ENCODE data around the gene LUZP2. TPM values are rescaled to one million over a fixed set of nuclear protein-coding genes. Genes with fewer than 3 reads are reported as not detected.
A peak's percentile ranks its signal among the peaks of the same experiment; 100 is the strongest.

The LUZP2 gene
- total and polyA plus RNA-seq, 4 donors = 70.8 to 147 (median 99.0) TPM

GRCh38 chr11:24589064-24589463 lies 92.2 kb downstream of the LUZP2 start:
- Histone ChIP-seq H3K9me3 (ENCODE audit: control insufficient read depth, insufficient read depth, low read length) (no peaks in the 10 kb centered on the region), H3K36me3 (ENCODE audit: control insufficient read depth, insufficient read depth, low read length) (no peaks in the 10 kb centered on the region), H3K27ac (ENCODE audit: low read depth, low read length) (no peak overlapping the region), H3K27me3 (ENCODE audit: control insufficient read depth, insufficient read depth, low read length) (no peaks in the 10 kb centered on the region), H3K4me3 (ENCODE audit: low read depth, low read length) (no peak overlapping the region), H3K4me1 (ENCODE audit: control insufficient read depth, insufficient read depth, low read length) (no peaks in the 10 kb centered on the region)
- WGBS (ENCODE audit: insufficient coverage) = no CpG with 5 or more reads among the region's 1 CpG
- DNase-seq (ENCODE audit: low read depth in 4 of 6, low spot score in 6 of 6) = no peak

GRCh38 chr11:24591283-24591682 lies 94.4 kb downstream of the LUZP2 start:
- no peak overlapping the region for H3K4me3 ChIP-seq (ENCODE audit: low read depth, low read length)
- no peaks in the 10 kb centered on the region for H3K36me3 ChIP-seq (ENCODE audit: control insufficient read depth, insufficient read depth, low read length)
- H3K9me3 ChIP-seq (ENCODE audit: control insufficient read depth, insufficient read depth, low read length) = no peaks in the 10 kb centered on the region
- no peak for DNase-seq (ENCODE audit: low read depth in 4 of 6, low spot score in 6 of 6)
- WGBS (ENCODE audit: insufficient coverage) = no CpG with 5 or more reads among the region's 2 CpGs
- H3K4me1 ChIP-seq (ENCODE audit: control insufficient read depth, insufficient read depth, low read length) = no peaks in the 10 kb centered on the region
- no peak overlapping the region for H3K27ac ChIP-seq (ENCODE audit: low read depth, low read length)
- no peaks in the 10 kb centered on the region for H3K27me3 ChIP-seq (ENCODE audit: control insufficient read depth, insufficient read depth, low read length)

- Histone ChIP-seq H3K36me3 (ENCODE audit: control insufficient read depth, insufficient read depth, low read length) (no peaks in the 10 kb centered on the region), H3K27ac (ENCODE audit: low read depth, low read length) (no peak overlapping the region), H3K4me3 (ENCODE audit: low read depth, low read length) (no peak overlapping the region), H3K27me3 (ENCODE audit: control insufficient read depth, insufficient read depth, low read length) (no peaks in the 10 kb centered on the region), H3K4me1 (ENCODE audit: control insufficient read depth, insufficient read depth, low read length) (no peaks in the 10 kb centered on the region), H3K9me3 (ENCODE audit: control insufficient read depth, insufficient read depth, low read length) (no peaks in the 10 kb centered on the region)
- no CpG with 5 or more reads among the region's 2 CpGs for WGBS (ENCODE audit: insufficient coverage)
- no peak for DNase-seq (ENCODE audit: low read depth in 4 of 6, low spot score in 6 of 6)
Measured at GRCh38 chr11:24592360-24592759, 95.5 kb downstream of the LUZP2 start.

GRCh38 chr11:24593332-24593731 lies 96.5 kb downstream of the LUZP2 start:
- no peaks in the 10 kb centered on the region for H3K36me3 ChIP-seq (ENCODE audit: control insufficient read depth, insufficient read depth, low read length)
- H3K4me3 ChIP-seq (ENCODE audit: low read depth, low read length) = no peak overlapping the region
- H3K9me3 ChIP-seq (ENCODE audit: control insufficient read depth, insufficient read depth, low read length) = no peaks in the 10 kb centered on the region
- no peak for DNase-seq (ENCODE audit: low read depth in 4 of 6, low spot score in 6 of 6)
- H3K27ac ChIP-seq (ENCODE audit: low read depth, low read length) = no peak overlapping the region
- WGBS (ENCODE audit: insufficient coverage) = 94% methylated on average over 3 of the region's 4 CpGs
- H3K4me1 ChIP-seq (ENCODE audit: control insufficient read depth, insufficient read depth, low read length) = no peaks in the 10 kb centered on the region
- no peaks in the 10 kb centered on the region for H3K27me3 ChIP-seq (ENCODE audit: control insufficient read depth, insufficient read depth, low read length)

GRCh38 chr11:24594401-24594800 lies 97.5 kb downstream of the LUZP2 start:
- 100% methylated on average over 2 of the region's 3 CpGs for WGBS (ENCODE audit: insufficient coverage)

GRCh38 chr11:24598641-24599040 lies 101.8 kb downstream of the LUZP2 start:
- Histone ChIP-seq H3K27me3 (ENCODE audit: control insufficient read depth, insufficient read depth, low read length) (no peaks in the 10 kb centered on the region), H3K27ac (ENCODE audit: low read depth, low read length) (no peak overlapping the region), H3K36me3 (ENCODE audit: control insufficient read depth, insufficient read depth, low read length) (no peaks in the 10 kb centered on the region), H3K9me3 (ENCODE audit: control insufficient read depth, insufficient read depth, low read length) (no peaks in the 10 kb centered on the region), H3K4me1 (ENCODE audit: control insufficient read depth, insufficient read depth, low read length) (no peaks in the 10 kb centered on the region), H3K4me3 (ENCODE audit: low read depth, low read length) (no peak overlapping the region)
- DNase-seq (ENCODE audit: low read depth in 4 of 6, low spot score in 6 of 6) = peak in 2 of 6 donors; percentile 41 to 60
- WGBS (ENCODE audit: insufficient coverage) = 50% methylated on average over 1 of the region's 2 CpGs

More at GRCh38 chr11:24594401-24594800, 97.5 kb downstream of the LUZP2 start:
- Histone ChIP-seq H3K4me3 (ENCODE audit: low read depth, low read length) (no peak overlapping the region), H3K4me1 (ENCODE audit: control insufficient read depth, insufficient read depth, low read length) (no peaks in the 10 kb centered on the region), H3K36me3 (ENCODE audit: control insufficient read depth, insufficient read depth, low read length) (no peaks in the 10 kb centered on the region), H3K27ac (ENCODE audit: low read depth, low read length) (no peak overlapping the region), H3K27me3 (ENCODE audit: control insufficient read depth, insufficient read depth, low read length) (no peaks in the 10 kb centered on the region), H3K9me3 (ENCODE audit: control insufficient read depth, insufficient read depth, low read length) (no peaks in the 10 kb centered on the region)
- no peak for DNase-seq (ENCODE audit: low read depth in 4 of 6, low spot score in 6 of 6)

GRCh38 chr11:24609192-24610119 lies 112.6 kb downstream of the LUZP2 start:
- Histone ChIP-seq H3K4me1 (ENCODE audit: control insufficient read depth, insufficient read depth, low read length) (no peaks in the 10 kb centered on the region), H3K9me3 (ENCODE audit: control insufficient read depth, insufficient read depth, low read length) (no peaks in the 10 kb centered on the region), H3K27ac (ENCODE audit: low read depth, low read length) (no peak overlapping the region), H3K27me3 (ENCODE audit: control insufficient read depth, insufficient read depth, low read length) (no peaks in the 10 kb centered on the region), H3K36me3 (ENCODE audit: control insufficient read depth, insufficient read depth, low read length) (no peaks in the 10 kb centered on the region), H3K4me3 (ENCODE audit: low read depth, low read length) (no peak overlapping the region)
- 80% methylated on average over 1 of the region's 4 CpGs for WGBS (ENCODE audit: insufficient coverage)
- DNase-seq (ENCODE audit: low read depth in 4 of 6, low spot score in 6 of 6) = peak in 1 of 6 donors; percentile 13

- Histone ChIP-seq H3K9me3 (ENCODE audit: control insufficient read depth, insufficient read depth, low read length) (no peaks in the 10 kb centered on the region), H3K4me1 (ENCODE audit: control insufficient read depth, insufficient read depth, low read length) (no peaks in the 10 kb centered on the region), H3K27ac (ENCODE audit: low read depth, low read length) (no peak overlapping the region), H3K4me3 (ENCODE audit: low read depth, low read length) (no peak overlapping the region), H3K27me3 (ENCODE audit: control insufficient read depth, insufficient read depth, low read length) (no peaks in the 10 kb centered on the region), H3K36me3 (ENCODE audit: control insufficient read depth, insufficient read depth, low read length) (no peaks in the 10 kb centered on the region)
- DNase-seq (ENCODE audit: low read depth in 4 of 6, low spot score in 6 of 6) = peak in 1 of 6 donors; percentile 60
Measured at GRCh38 chr11:24615451-24616160, 118.8 kb downstream of the LUZP2 start.

- no peaks in the 10 kb centered on the region for H3K36me3 ChIP-seq (ENCODE audit: control insufficient read depth, insufficient read depth, low read length)
- H3K27ac ChIP-seq (ENCODE audit: low read depth, low read length) = no peak overlapping the region
- no peaks in the 10 kb centered on the region for H3K9me3 ChIP-seq (ENCODE audit: control insufficient read depth, insufficient read depth, low read length)
- DNase-seq (ENCODE audit: low read depth in 4 of 6, low spot score in 6 of 6) = no peak
- no peak overlapping the region for H3K4me3 ChIP-seq (ENCODE audit: low read depth, low read length)
- H3K4me1 ChIP-seq (ENCODE audit: control insufficient read depth, insufficient read depth, low read length) = no peaks in the 10 kb centered on the region
- no peaks in the 10 kb centered on the region for H3K27me3 ChIP-seq (ENCODE audit: control insufficient read depth, insufficient read depth, low read length)
- no CpG with 5 or more reads among the region's 1 CpG for WGBS (ENCODE audit: insufficient coverage)
Measured at GRCh38 chr11:24617856-24618255, 121.0 kb downstream of the LUZP2 start.
